ENCODE measurements around the gene CBLL2. TPM values are rescaled to one million over a fixed set of nuclear protein-coding genes. Genes with fewer than 3 reads are reported as not detected.
"Not testable (repeated sequence)": the region's sequence is repeated elsewhere in the genome, so short reads cannot be mapped to it uniquely, and the experiment has no call there.

The CBLL2 gene
- total and polyA plus RNA-seq, 4 donors, result not detected

DNA sequence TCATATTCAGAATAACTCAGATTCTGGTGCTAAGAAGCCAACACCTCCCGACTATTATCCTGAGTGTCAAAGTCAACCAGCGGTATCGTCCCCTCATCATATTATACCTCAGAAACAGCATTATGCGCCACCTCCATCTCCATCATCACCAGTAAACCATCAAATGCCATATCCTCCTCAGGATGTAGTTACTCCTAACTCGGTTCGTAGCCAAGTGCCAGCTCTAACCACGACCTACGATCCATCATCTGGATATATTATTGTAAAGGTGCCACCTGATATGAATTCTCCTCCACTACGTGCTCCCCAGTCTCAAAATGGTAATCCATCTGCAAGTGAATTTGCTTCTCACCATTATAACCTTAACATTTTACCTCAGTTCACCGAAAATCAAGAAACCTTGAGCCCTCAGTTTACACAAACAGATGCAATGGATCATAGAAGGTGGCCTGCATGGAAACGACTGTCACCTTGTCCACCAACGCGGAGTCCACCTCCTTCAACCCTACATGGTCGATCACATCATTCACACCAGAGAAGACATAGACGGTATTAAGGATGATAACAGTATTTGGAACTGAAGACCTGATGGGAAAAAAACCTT, 1.1 kb downstream of the CBLL2 start:
- no peak for TF ChIP-seq CTCF (IDR thresholded peaks at IDR 0.05; ENCODE audit: control extremely low read depth, extremely low read depth)
- Histone ChIP-seq H3K27ac (ENCODE audit: low read depth in 1 of 2, low read length in 1 of 2) (no peak overlapping the region), H3K36me3 (ENCODE audit: control insufficient read depth in 4 of 4, insufficient read depth in 4 of 4, low read length in 4 of 4) (no peaks in the 10 kb centered on the region), H3K4me3 (no peak overlapping the region), H3K27me3 (ENCODE audit: control insufficient read depth in 3 of 3, insufficient read depth in 3 of 3, low read length in 2 of 3) (peaks cover 0 to 3% (median 0%) of the 10 kb centered on the region in 3 donors), H3K9me3 (ENCODE audit: control insufficient read depth in 4 of 4, insufficient read depth in 3 of 4, low read length in 3 of 4) (peaks cover 0 to 1% (median 0%) of the 10 kb centered on the region in 4 donors), H3K4me1 (ENCODE audit: control insufficient read depth in 5 of 5, insufficient read depth in 5 of 5, low read length in 5 of 5) (no peaks in the 10 kb centered on the region), H3K9ac (ENCODE audit: insufficient read depth in 1 of 2, low read length in 2 of 2) (no peak overlapping the region)
- ATAC-seq (ENCODE audit: insufficient read depth, low FRiP score), result no peak
- 85 to 96% methylated on average over 15 of the region's 15 CpGs for whole genome bisulfite sequencing, 2 donors
- DNase-seq, result no peak

- Histone ChIP-seq H3K9me3 (ENCODE audit: control insufficient read depth in 4 of 4, insufficient read depth in 3 of 4, low read length in 3 of 4) (peaks cover 0 to 1% (median 0%) of the 10 kb centered on the region in 4 donors), H3K27me3 (ENCODE audit: control insufficient read depth in 3 of 3, insufficient read depth in 3 of 3, low read length in 2 of 3) (peaks cover 0 to 6% (median 0%) of the 10 kb centered on the region in 3 donors), H3K27ac (ENCODE audit: low read depth in 1 of 2, low read length in 1 of 2) (no peak overlapping the region), H3K4me1 (ENCODE audit: control insufficient read depth in 5 of 5, insufficient read depth in 5 of 5, low read length in 5 of 5) (no peaks in the 10 kb centered on the region), H3K9ac (ENCODE audit: insufficient read depth in 1 of 2, low read length in 2 of 2) (no peak overlapping the region), H3K36me3 (ENCODE audit: control insufficient read depth in 4 of 4, insufficient read depth in 4 of 4, low read length in 4 of 4) (no peaks in the 10 kb centered on the region), H3K4me3 (no peak overlapping the region)
- 79 to 90% methylated on average over 6 of the region's 6 CpGs for WGBS, 2 donors
- no peak for TF ChIP-seq CTCF (IDR thresholded peaks at IDR 0.05; ENCODE audit: control extremely low read depth, extremely low read depth)
- no peak for ATAC-seq (ENCODE audit: insufficient read depth, low FRiP score)
- DNase-seq, result no peak
Measured at GRCh38 chrX:22276781-22277180, 4.1 kb downstream of the CBLL2 start.

DNA sequence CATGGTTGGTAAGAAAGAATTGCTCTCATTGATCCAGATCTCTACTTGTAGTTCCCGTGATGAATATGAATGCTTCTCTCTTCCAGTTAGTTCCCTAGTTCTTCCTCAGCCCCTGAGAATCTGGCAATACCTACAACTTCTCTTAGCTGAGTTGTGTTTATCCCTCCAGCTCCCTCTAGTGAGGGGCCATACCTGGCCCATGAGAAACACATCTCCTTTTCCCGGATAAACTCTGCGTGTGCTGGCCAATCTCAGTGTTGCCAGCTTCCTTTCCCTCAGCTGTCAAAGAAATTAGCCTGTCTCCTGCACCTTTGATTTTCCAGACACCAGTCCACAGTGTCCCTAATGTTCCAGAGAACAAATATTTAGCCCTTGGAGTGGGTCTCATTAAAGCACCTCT, 5.7 kb downstream of the CBLL2 start:
- DNase-seq, result no peak
- Histone ChIP-seq H3K9me3 (ENCODE audit: control insufficient read depth in 4 of 4, insufficient read depth in 3 of 4, low read length in 3 of 4) (peaks cover 0 to 7% (median 0%) of the 10 kb centered on the region in 4 donors), H3K9ac (ENCODE audit: insufficient read depth in 1 of 2, low read length in 2 of 2) (no peak overlapping the region), H3K4me3 (no peak overlapping the region), H3K4me1 (ENCODE audit: control insufficient read depth in 5 of 5, insufficient read depth in 5 of 5, low read length in 5 of 5) (no peaks in the 10 kb centered on the region), H3K27me3 (ENCODE audit: control insufficient read depth in 3 of 3, insufficient read depth in 3 of 3, low read length in 2 of 3) (peaks cover 0 to 10% (median 4%) of the 10 kb centered on the region in 3 donors), H3K27ac (ENCODE audit: low read depth in 1 of 2, low read length in 1 of 2) (no peak overlapping the region), H3K36me3 (ENCODE audit: control insufficient read depth in 4 of 4, insufficient read depth in 4 of 4, low read length in 4 of 4) (no peaks in the 10 kb centered on the region)
- ATAC-seq (ENCODE audit: insufficient read depth, low FRiP score), result no peak
- 48 to 62% methylated on average over 3 of the region's 3 CpGs for WGBS, 2 donors
- no peak for TF ChIP-seq CTCF (IDR thresholded peaks at IDR 0.05; ENCODE audit: control extremely low read depth, extremely low read depth)

DNA sequence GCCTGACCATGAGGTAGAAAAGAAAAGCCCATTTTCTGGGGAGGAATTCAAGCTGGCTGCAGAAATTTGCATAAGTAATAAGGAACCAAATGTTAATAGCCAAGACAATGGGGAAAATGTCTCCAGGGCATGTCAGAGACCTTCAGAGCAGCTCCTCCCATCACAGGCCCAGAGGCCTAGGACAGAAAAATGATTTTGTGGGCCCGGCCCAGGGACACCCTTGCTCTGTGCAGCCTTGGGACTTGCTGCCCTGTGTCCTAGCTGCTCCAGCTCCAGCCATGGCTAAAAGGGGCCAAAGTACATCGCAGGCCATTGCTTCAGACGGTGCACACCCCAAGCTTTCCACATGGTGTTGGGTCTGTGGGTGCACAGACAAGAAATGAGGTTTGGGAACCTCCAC, 16.5 kb downstream of the CBLL2 start:
- not testable (repeated sequence) for H3K9ac ChIP-seq (ENCODE audit: insufficient read depth in 1 of 2, low read length in 2 of 2); H3K27ac ChIP-seq (ENCODE audit: low read depth in 1 of 2, low read length in 1 of 2); H3K36me3 ChIP-seq (ENCODE audit: control insufficient read depth in 4 of 4, insufficient read depth in 4 of 4, low read length in 4 of 4); H3K27me3 ChIP-seq (ENCODE audit: control insufficient read depth in 3 of 3, insufficient read depth in 3 of 3, low read length in 2 of 3); ATAC-seq (ENCODE audit: insufficient read depth, low FRiP score); H3K4me3 ChIP-seq; H3K4me1 ChIP-seq (ENCODE audit: control insufficient read depth in 5 of 5, insufficient read depth in 5 of 5, low read length in 5 of 5); H3K9me3 ChIP-seq (ENCODE audit: control insufficient read depth in 4 of 4, insufficient read depth in 3 of 4, low read length in 3 of 4); DNase-seq
- 77 to 83% methylated on average over 3 of the region's 3 CpGs for WGBS, 2 donors
